Body of pancreas (tissue), 4 donors: ENCODE measurements around the gene TFAP2A. TPM values are rescaled to one million over a fixed set of nuclear protein-coding genes. Genes with fewer than 3 reads are reported as not detected.

Experiments
- ATAC-seq: fragments of 150-250 bp; one replicate; pipeline ENCODE4 v1.9.1; 2016
- DNase-seq, 4 donors: peaks; one replicate each; pipeline ENCODE4 v3.0.0-alpha.2; 2019
- H3K27ac ChIP-seq, 4 donors: fragments of 200-600 bp; sonication (generic); 1 replicate in 3 of 4; 2 replicates in 1 of 4; pipeline versions ENCODE4 v1.5.1 to v1.6.1; 2016 to 2019; ENCODE audit warnings: mild to moderate bottlenecking in 1 of 4, mixed read lengths in 1 of 4, moderate library complexity in 1 of 4
- H3K27me3 ChIP-seq, 2 donors: fragments of 200-600 bp; sonication (generic); one replicate each; pipeline ENCODE4 v1.6.0; 2016; ENCODE audit warnings: mild to moderate bottlenecking in 1 of 2
- H3K36me3 ChIP-seq, 2 donors: fragments of 200-600 bp; sonication (generic); replicated peaks in 1 of 2; 2 replicates each; pipeline ENCODE4 v1.5.1; 2016; ENCODE audit warnings: low read depth in 2 of 2; ENCODE audit not compliant: insufficient read depth in 1 of 2
- H3K4me1 ChIP-seq: fragments of 200-600 bp; sonication (generic); one replicate; pipeline ENCODE4 v1.6.0; 2016
- H3K4me3 ChIP-seq, 2 donors: fragments of 200-600 bp; sonication (generic); 1 replicate in 1 of 2; 2 replicates in 1 of 2; pipeline ENCODE4 v1.5.1; 2016 to 2019
- H3K9me3 ChIP-seq, 3 donors: fragments of 200-600 bp; sonication (generic); 1 replicate in 2 of 3; 2 replicates in 1 of 3; pipeline ENCODE4 v1.5.1; 2016
- CTCF ChIP-seq, 7 experiments: fragments of 450-650 bp in 4 of 7; fragments of 200-600 bp in 3 of 7; sonication (generic) in 3 of 7; IDR thresholded peaks; one replicate each; pipeline ENCODE4 v1.5.1; 2016 to 2019; ENCODE audit warnings: antibody characterized with exemption in 7 of 7
- POLR2A ChIP-seq, 3 donors: fragments of 450-650 bp; IDR thresholded peaks; one replicate each; pipeline ENCODE4 v1.6.1; 2016; ENCODE audit warnings: antibody characterized with exemption in 3 of 3, mild to moderate bottlenecking in 2 of 3
- WGBS, 2 donors: methylation state at CpG; one replicate each; pipeline ENCODE4 v1.1.5; 2017; 5-methylcytosine and 5-hydroxymethylcytosine counted together
- intact Hi-C: fragments of 100-400 bp; cut with DNase I; formaldehyde crosslinking; loops from one replicate; pipeline ENCODE4 v1.15.1; 2023
- microRNA-seq, 2 donors: library from miRNA; unstranded; fragments of <30 nt; microRNA quantifications; one replicate each; pipeline ENCODE4, GENCODE V29; 2016; ENCODE audit warnings: borderline number of aligned reads in 2 of 2, borderline replicate concordance in 2 of 2
- small RNA-seq: library from RNA; depleted of rRNA; stranded (forward); fragments of <200 nt; gene quantifications from one replicate; pipeline ENCODE3, GENCODE V24; 2016
- total RNA-seq, 2 donors: library from RNA; depleted of rRNA; stranded (reverse); fragments of >200 nt; gene quantifications; one replicate each; pipeline ENCODE4 v1.1.0, GENCODE V29; 2016

TFAP2A gene
- total RNA-seq, 2 donors from 2014 or later, result not detected

GRCh38 chr6:10347561-10348327 is 67.1 kb downstream of the TFAP2A start:
- WGBS, 2 donors, result 64 to 76% methylated on average over 11 of the region's 11 CpGs
- intact Hi-C loops, result no loop called here
- H3K4me3 ChIP-seq, result no peak overlapping the region
- H3K27ac ChIP-seq, result no peak overlapping the region
- no peak for ATAC-seq
- H3K9me3 ChIP-seq, result no peaks in the 10 kb centered on the region
- no peaks in the 10 kb centered on the region for H3K4me1 ChIP-seq
- no peaks in the 10 kb centered on the region for H3K36me3 ChIP-seq
- no peak for TF ChIP-seq CTCF (IDR thresholded peaks at IDR 0.05)
- TF ChIP-seq POLR2A (IDR thresholded peaks at IDR 0.05), result no peak
- H3K27me3 ChIP-seq, result no peaks in the 10 kb centered on the region
- no peak for DNase-seq

Small RNAs within 50 kb of the gene (microRNA-seq; reads per million reads assigned to microRNA genes)
- gene MIR5689, result 0 reads per million in 2 donors

Small RNAs within 50 kb of the gene (small RNA-seq; reads per million reads assigned to genes)
- not detected for gene MIR5689

Other genes with a start within 250 kb of the TFAP2A start
- 1 to 10 TPM; 4.4 to 7.6 TPM for gene GCNT2, start 106.3 kb upstream of the TFAP2A start, total RNA-seq